ENCODE data around the gene GALE. TPM values are rescaled to one million over a fixed set of nuclear protein-coding genes. Genes with fewer than 3 reads are reported as not detected.

GALE gene
- total RNA-seq, 1 experiment from 2014 or later, result 42.7 TPM

DNA sequence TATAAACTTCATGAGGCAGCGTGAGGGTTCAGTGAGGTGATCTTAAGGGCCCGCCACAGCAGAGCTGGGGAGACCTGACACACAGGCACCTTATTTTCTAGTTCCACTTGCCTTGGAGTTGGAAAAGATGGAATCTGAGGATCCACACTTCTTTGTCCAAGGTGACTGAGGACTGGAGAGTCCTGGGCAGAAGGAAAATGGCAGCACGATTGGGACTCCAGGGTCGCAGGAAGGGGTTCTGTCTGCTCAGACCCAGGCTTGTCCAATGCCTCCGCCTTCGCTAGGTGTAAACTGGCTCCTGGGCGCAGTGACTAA is 1.3 kb downstream of the GALE start:
- DNase-seq (ENCODE audit: low spot score), result no peak

DNA sequence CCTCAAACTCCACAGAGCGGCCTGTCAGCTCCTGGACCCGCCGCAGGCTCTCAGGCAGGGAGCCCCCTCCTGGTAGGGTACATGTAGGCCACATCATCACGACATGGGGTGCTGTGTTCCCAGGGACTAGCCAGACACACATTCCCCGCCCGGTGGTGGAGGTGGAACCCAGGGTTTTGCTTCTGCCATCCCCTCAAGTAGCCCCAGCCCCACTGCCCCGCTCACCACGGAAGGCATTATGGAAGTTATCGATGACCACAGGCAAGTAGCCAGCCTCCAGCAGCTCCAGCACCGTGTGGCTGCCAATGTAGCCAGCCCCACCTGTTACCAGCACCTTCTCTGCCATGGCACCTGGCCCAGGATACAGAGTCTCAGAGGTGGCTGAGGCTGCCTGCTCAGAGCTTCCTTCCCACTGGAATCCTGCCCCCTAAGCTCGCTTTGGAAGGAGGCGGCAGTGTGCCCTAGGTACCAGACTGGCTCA is 1.9 kb downstream of the GALE start:
- no TSS peak for BruUV-seq (replicated peaks)
- intact Hi-C loops (cut with micrococcal nuclease; ENCODE audit: unreplicated experiment), result no loop called here
- POLR2A ChIA-PET (ENCODE audit: low non-redundant PET), result no interaction called here
- H3K4me3 ChIP-seq (ENCODE audit: low read depth, low read length, poor library complexity, severe bottlenecking), result no peak overlapping the region
- no peak for TF ChIP-seq EZH2 (IDR thresholded peaks at IDR 0.05; ENCODE audit: borderline replicate concordance, low read depth, low read length, poor library complexity, severe bottlenecking)
- TF ChIP-seq, protein P1, sequence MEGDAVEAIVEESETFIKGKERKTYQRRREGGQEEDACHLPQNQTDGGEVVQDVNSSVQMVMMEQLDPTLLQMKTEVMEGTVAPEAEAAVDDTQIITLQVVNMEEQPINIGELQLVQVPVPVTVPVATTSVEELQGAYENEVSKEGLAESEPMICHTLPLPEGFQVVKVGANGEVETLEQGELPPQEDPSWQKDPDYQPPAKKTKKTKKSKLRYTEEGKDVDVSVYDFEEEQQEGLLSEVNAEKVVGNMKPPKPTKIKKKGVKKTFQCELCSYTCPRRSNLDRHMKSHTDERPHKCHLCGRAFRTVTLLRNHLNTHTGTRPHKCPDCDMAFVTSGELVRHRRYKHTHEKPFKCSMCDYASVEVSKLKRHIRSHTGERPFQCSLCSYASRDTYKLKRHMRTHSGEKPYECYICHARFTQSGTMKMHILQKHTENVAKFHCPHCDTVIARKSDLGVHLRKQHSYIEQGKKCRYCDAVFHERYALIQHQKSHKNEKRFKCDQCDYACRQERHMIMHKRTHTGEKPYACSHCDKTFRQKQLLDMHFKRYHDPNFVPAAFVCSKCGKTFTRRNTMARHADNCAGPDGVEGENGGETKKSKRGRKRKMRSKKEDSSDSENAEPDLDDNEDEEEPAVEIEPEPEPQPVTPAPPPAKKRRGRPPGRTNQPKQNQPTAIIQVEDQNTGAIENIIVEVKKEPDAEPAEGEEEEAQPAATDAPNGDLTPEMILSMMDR (conservative IDR thresholded peaks at IDR 0.05; ENCODE audit: low read depth, low read length), result no peak; the same call in 1 of the 2 replicates
- peaks cover 19% of the 10 kb centered on the region for H3K36me3 ChIP-seq (ENCODE audit: insufficient read depth, low read length, poor library complexity, severe bottlenecking)
- peak overlapping the region; percentile 85 for H3K27ac ChIP-seq (ENCODE audit: low read depth, low read length, poor library complexity, severe bottlenecking)
- no peak for DNase-seq (ENCODE audit: low spot score)
- peaks cover 21% of the 10 kb centered on the region for H3K4me1 ChIP-seq (ENCODE audit: insufficient read depth, low read length, poor library complexity, severe bottlenecking)
- no peaks in the 10 kb centered on the region for H3K27me3 ChIP-seq (replicated peaks; ENCODE audit: insufficient read depth, low read depth, low read length, poor library complexity)
- no peaks in the 10 kb centered on the region for H3K9me3 ChIP-seq (ENCODE audit: low read depth, low read length, poor library complexity, severe bottlenecking)
- CTCF ChIA-PET, result interaction anchor here (1.2 kb wide), 1 partner anchor 27 kb away, joined by 3 read pairs; no protein-coding TSS in a partner anchor

More for the DNA sequence above, 1.3 kb downstream of the GALE start:
- Histone ChIP-seq H3K27ac (ENCODE audit: low read depth, low read length, poor library complexity, severe bottlenecking) (peak overlapping the region; percentile 85), H3K9me3 (ENCODE audit: low read depth, low read length, poor library complexity, severe bottlenecking) (no peaks in the 10 kb centered on the region), H3K36me3 (ENCODE audit: insufficient read depth, low read length, poor library complexity, severe bottlenecking) (peaks cover 19% of the 10 kb centered on the region), H3K4me3 (ENCODE audit: low read depth, low read length, poor library complexity, severe bottlenecking) (peak overlapping the region; percentile 79), H3K4me1 (ENCODE audit: insufficient read depth, low read length, poor library complexity, severe bottlenecking) (peaks cover 18% of the 10 kb centered on the region), H3K27me3 (replicated peaks; ENCODE audit: insufficient read depth, low read depth, low read length, poor library complexity) (no peaks in the 10 kb centered on the region)
- ChIA-PET CTCF (no interaction called here), POLR2A (ENCODE audit: low non-redundant PET) (interaction anchor here (0.6 kb wide), 1 partner anchor 51 kb away, joined by 3 read pairs; no protein-coding TSS in a partner anchor)
- no TSS peak for BruUV-seq (replicated peaks)
- intact Hi-C loops (cut with micrococcal nuclease; ENCODE audit: unreplicated experiment), result no loop called here
- no peak for TF ChIP-seq EZH2 (IDR thresholded peaks at IDR 0.05; ENCODE audit: borderline replicate concordance, low read depth, low read length, poor library complexity, severe bottlenecking)
- TF ChIP-seq, protein P1 (conservative IDR thresholded peaks at IDR 0.05; ENCODE audit: low read depth, low read length), result no peak

DNA sequence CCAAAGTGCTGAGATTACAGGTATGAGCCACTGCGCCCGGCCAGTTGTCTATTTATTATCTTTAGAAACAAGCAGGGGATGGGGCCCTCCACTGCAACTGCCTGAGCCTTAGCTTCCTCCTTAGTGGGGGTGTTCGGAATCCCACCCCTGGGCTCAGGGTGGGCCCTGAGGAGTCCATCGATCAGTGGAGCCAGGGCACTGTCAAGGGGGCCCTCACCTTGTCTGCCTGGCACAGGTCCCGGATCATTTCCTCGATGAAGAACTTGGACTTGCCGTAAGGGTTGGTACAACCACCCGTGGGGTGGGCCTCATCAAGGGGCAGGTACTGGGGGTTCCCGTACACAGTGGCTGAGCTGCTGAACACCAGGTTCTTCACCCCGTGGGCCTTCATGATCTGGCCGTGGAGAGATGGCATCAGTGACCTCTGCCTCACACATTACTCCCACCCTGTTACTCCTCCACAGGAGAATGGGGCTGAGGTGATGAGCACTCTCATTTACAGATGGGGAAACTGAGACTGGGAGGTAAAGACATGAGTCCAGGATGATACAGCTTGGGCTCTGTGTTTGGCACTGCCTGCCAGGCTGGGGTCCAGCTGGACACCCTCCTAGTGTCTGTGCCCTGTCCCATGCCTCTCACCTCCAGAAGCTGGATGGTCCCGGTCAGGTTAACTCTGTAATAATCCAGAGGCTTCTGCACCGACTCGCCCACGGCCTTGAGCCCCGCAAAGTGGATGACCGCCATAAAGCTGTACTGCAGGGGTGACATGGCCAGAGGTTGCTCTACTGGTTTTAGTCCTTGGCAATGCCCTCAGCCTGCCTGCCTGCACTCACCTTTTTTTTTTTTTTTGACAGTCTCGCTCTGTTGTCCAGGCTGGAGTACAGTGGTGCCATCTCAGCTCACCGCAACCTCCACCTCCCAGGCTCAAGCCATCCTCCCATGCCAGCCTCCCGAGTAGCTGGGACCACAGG is 2.8 kb downstream of the GALE start:
- Histone ChIP-seq H3K36me3 (ENCODE audit: insufficient read depth, low read length, poor library complexity, severe bottlenecking) (peaks cover 22% of the 10 kb centered on the region), H3K4me3 (ENCODE audit: low read depth, low read length, poor library complexity, severe bottlenecking) (no peak overlapping the region), H3K27ac (ENCODE audit: low read depth, low read length, poor library complexity, severe bottlenecking) (no peak overlapping the region), H3K9me3 (ENCODE audit: low read depth, low read length, poor library complexity, severe bottlenecking) (no peaks in the 10 kb centered on the region), H3K27me3 (replicated peaks; ENCODE audit: insufficient read depth, low read depth, low read length, poor library complexity) (no peaks in the 10 kb centered on the region), H3K4me1 (ENCODE audit: insufficient read depth, low read length, poor library complexity, severe bottlenecking) (peaks cover 30% of the 10 kb centered on the region)
- POLR2A ChIA-PET (ENCODE audit: low non-redundant PET), result interaction anchor here (0.6 kb wide), 1 partner anchor 293 kb away, joined by 10 read pairs; no protein-coding TSS in a partner anchor
- no peak for DNase-seq (ENCODE audit: low spot score)
- BruUV-seq (replicated peaks), result no TSS peak
- no peak for TF ChIP-seq EZH2 (IDR thresholded peaks at IDR 0.05; ENCODE audit: borderline replicate concordance, low read depth, low read length, poor library complexity, severe bottlenecking)
- TF ChIP-seq, protein P1 (conservative IDR thresholded peaks at IDR 0.05; ENCODE audit: low read depth, low read length), result no peak
- CTCF ChIA-PET, result interaction anchor here (0.6 to 1.2 kb wide), 2 partner anchors 26 to 141 kb away, joined by 3 to 4 read pairs; no protein-coding TSS in a partner anchor
- intact Hi-C loops (cut with micrococcal nuclease; ENCODE audit: unreplicated experiment), result no loop called here
